Uterus (tissue), 2 donors: ENCODE results near the gene STXBP4.

Source experiments
- POLR2A ChIP-seq, 2 donors: fragments of 450-650 bp; IDR thresholded peaks; one replicate each; pipeline ENCODE4 v1.6.1; 2016; ENCODE audit warnings: antibody characterized with exemption in 2 of 2, mild to moderate bottlenecking in 1 of 2, moderate library complexity in 1 of 2
- TF ChIP-seq, protein P1 (sequence below), 4 experiments: fragments of 200-600 bp in 2 of 4; fragments of 450-650 bp in 2 of 4; sonication (generic) in 2 of 4; IDR thresholded peaks; one replicate each; pipeline ENCODE4 v1.5.1; 2016 to 2019; ENCODE audit warnings: antibody characterized with exemption in 4 of 4, mild to moderate bottlenecking in 2 of 4, moderate library complexity in 1 of 4

DNA sequence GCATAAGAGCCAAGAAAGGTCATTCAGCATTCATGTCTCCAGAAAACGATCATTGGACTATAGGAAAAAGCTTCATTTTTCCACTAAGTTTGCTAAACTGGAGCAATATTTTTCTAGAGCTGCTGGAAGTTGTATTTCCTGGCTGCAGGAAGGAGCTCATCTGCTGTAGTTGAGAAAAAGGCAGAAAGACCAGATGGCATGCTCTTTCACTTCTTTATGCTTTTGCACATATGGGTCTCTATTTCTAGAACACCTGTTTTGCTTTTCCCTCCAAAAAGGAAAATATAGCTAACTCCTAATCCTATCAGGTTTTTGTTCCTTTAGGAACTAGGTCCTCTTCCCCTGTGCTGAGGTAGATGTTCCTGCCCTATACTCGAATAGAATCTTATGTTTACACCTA lies 234.3 kb downstream of the STXBP4 start:
- TF ChIP-seq, protein P1, sequence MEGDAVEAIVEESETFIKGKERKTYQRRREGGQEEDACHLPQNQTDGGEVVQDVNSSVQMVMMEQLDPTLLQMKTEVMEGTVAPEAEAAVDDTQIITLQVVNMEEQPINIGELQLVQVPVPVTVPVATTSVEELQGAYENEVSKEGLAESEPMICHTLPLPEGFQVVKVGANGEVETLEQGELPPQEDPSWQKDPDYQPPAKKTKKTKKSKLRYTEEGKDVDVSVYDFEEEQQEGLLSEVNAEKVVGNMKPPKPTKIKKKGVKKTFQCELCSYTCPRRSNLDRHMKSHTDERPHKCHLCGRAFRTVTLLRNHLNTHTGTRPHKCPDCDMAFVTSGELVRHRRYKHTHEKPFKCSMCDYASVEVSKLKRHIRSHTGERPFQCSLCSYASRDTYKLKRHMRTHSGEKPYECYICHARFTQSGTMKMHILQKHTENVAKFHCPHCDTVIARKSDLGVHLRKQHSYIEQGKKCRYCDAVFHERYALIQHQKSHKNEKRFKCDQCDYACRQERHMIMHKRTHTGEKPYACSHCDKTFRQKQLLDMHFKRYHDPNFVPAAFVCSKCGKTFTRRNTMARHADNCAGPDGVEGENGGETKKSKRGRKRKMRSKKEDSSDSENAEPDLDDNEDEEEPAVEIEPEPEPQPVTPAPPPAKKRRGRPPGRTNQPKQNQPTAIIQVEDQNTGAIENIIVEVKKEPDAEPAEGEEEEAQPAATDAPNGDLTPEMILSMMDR (IDR thresholded peaks at IDR 0.05): no peak
- no peak for TF ChIP-seq POLR2A (IDR thresholded peaks at IDR 0.05)
